IPS-18a (cell line): ENCODE data around the gene TEX36.
"Not testable (repeated sequence)": the region's sequence is repeated elsewhere in the genome, so short reads cannot be mapped to it uniquely, and the experiment has no call there.

Experiments used
- H3K27ac ChIP-seq: one replicate; pipeline ENCODE4 v1.5.1; 2013; ENCODE audit warnings: low read length
- H3K27me3 ChIP-seq: one replicate; pipeline ENCODE4 v1.6.1; 2013; ENCODE audit warnings: mild to moderate bottlenecking, low read length; ENCODE audit not compliant: control insufficient read depth, insufficient read depth
- H3K36me3 ChIP-seq: one replicate; pipeline ENCODE4 v1.6.1; 2013; ENCODE audit warnings: low read depth, low read length; ENCODE audit not compliant: control insufficient read depth
- H3K4me1 ChIP-seq: one replicate; pipeline ENCODE4 v1.6.1; 2013; ENCODE audit warnings: low read depth, low read length; ENCODE audit not compliant: control insufficient read depth
- H3K4me3 ChIP-seq: one replicate; pipeline ENCODE4 v1.5.1; 2013; ENCODE audit warnings: low read length
- H3K9ac ChIP-seq: one replicate; pipeline ENCODE4 v1.6.1; 2013; ENCODE audit warnings: mild to moderate bottlenecking, low read length, moderate library complexity
- H3K9me3 ChIP-seq: one replicate; pipeline ENCODE4 v1.6.1; 2013; ENCODE audit warnings: low read depth, low read length; ENCODE audit not compliant: control insufficient read depth

Gene TEX36

GRCh38 chr10:125707541-125708468, 24.8 kb upstream of the TEX36 start:
- Histone ChIP-seq H3K9ac (no peak overlapping the region), H3K27me3 (no peaks in the 10 kb centered on the region), H3K36me3 (no peaks in the 10 kb centered on the region), H3K4me3 (no peak overlapping the region), H3K27ac (no peak overlapping the region), H3K9me3 (no peaks in the 10 kb centered on the region), H3K4me1 (no peaks in the 10 kb centered on the region)

DNA sequence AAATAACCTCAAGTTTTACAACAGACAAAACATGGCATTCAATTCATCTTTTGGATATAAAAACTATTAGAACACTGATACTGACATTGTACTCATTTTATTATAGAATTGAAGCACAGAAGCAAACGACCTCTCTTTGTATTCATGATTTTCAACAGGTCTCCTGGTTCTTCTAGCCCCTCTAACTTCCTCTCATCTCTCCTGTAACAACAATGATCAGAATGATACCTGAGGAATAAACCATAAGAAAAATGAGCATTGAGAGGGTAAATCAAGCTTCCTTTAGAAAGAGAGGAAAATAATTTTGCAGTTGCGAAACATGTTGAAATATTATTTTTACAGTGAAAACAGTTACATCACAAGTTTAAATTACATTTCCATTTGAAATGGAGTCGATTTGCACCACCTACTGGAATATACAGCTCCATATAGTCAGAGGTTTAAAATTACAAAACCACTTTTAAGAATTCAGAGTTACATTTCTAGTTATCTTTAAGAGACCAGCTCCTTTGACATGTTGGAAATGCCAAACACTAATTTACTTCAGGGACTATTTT, 17.5 kb upstream of the TEX36 start:
- H3K4me1 ChIP-seq, result no peaks in the 10 kb centered on the region
- H3K27me3 ChIP-seq, result no peaks in the 10 kb centered on the region
- no peak overlapping the region for H3K9ac ChIP-seq
- H3K9me3 ChIP-seq, result no peaks in the 10 kb centered on the region
- no peaks in the 10 kb centered on the region for H3K36me3 ChIP-seq
- no peak overlapping the region for H3K27ac ChIP-seq
- no peak overlapping the region for H3K4me3 ChIP-seq

DNA sequence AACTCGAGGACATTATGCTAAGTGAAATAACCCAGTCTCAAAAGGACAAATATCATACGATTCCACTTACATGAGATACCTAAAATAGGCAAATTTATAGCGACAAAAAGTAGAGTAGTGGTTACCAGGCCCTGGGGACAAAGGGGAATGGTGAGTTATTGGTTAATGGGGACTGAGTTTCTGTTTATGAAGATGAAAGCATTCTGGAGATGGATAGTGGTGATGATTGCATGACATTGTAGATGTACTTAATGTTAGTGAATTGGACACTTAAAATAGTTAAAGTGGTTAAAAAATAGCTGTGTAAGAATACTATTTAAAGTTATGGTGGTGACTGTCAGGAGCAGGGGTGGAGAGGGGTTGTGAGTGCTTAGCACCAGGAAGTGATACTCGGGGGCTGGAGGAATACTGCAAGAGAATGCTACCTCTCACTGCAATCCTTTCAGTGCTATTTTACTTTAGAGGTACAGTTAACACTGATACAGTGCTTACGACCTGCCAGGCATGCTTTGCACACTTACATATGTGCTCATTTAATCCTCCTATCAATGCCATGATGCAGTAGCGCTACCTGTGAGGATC, 16.7 kb upstream of the TEX36 start:
- H3K9ac ChIP-seq, result no peak overlapping the region
- H3K36me3 ChIP-seq, result no peaks in the 10 kb centered on the region
- no peaks in the 10 kb centered on the region for H3K9me3 ChIP-seq
- no peaks in the 10 kb centered on the region for H3K4me1 ChIP-seq
- H3K4me3 ChIP-seq, result no peak overlapping the region
- H3K27me3 ChIP-seq, result no peaks in the 10 kb centered on the region
- no peak overlapping the region for H3K27ac ChIP-seq

GRCh38 chr10:125698481-125698998, 15.6 kb upstream of the TEX36 start:
- H3K9ac ChIP-seq, result no peak overlapping the region
- no peaks in the 10 kb centered on the region for H3K9me3 ChIP-seq
- no peak overlapping the region for H3K27ac ChIP-seq
- H3K4me3 ChIP-seq, result no peak overlapping the region
- H3K27me3 ChIP-seq, result no peaks in the 10 kb centered on the region
- no peaks in the 10 kb centered on the region for H3K4me1 ChIP-seq
- H3K36me3 ChIP-seq, result no peaks in the 10 kb centered on the region

DNA sequence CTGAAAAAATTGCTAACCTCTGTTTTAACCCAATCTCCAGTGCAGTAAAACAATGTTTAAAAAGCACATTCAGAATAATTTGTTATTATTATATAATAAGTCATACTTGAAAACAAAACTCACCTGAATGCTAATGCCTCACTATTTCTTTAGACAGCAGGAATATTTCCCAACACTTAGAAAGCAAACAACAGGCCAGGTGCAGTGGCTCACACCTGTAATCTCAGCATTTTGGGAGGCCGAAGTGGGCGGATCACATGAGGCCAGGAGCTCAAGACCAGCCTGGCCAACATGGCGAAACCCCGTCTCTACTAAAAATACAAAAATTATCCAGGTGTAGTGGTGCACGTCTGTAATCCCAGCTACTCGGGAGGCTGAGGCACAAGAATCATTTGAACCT, 13.9 kb upstream of the TEX36 start:
- not testable (repeated sequence) for H3K4me1 ChIP-seq, H3K4me3 ChIP-seq, H3K27me3 ChIP-seq, H3K36me3 ChIP-seq, H3K9me3 ChIP-seq, H3K9ac ChIP-seq, H3K27ac ChIP-seq

DNA sequence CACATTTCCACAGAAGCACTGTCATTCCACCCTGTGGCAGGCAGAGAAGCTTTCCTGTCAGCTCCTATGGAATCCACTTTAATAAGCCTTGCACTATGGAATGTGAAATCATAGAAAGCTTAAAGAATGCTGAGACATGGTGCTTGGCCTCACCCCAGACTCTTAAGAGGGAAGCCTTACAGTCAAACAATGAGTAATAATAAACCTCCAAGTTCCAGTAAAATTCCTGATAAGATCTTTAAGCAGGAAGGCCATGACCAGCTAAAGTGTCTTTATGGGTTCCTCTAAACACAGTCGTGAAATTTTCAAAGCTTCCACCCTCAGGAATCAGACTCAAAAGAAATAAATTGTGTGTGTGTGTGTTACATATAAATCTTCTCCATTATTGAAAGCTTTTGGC, 11.9 kb upstream of the TEX36 start:
- no peaks in the 10 kb centered on the region for H3K4me1 ChIP-seq
- H3K9me3 ChIP-seq, result no peaks in the 10 kb centered on the region
- H3K9ac ChIP-seq, result no peak overlapping the region
- H3K27me3 ChIP-seq, result no peaks in the 10 kb centered on the region
- no peak overlapping the region for H3K4me3 ChIP-seq
- H3K27ac ChIP-seq, result no peak overlapping the region
- H3K36me3 ChIP-seq, result no peaks in the 10 kb centered on the region

- no peak overlapping the region for H3K4me3 ChIP-seq
- H3K9ac ChIP-seq, result no peak overlapping the region
- H3K27me3 ChIP-seq, result no peaks in the 10 kb centered on the region
- no peaks in the 10 kb centered on the region for H3K9me3 ChIP-seq
- H3K36me3 ChIP-seq, result no peaks in the 10 kb centered on the region
- H3K27ac ChIP-seq, result no peak overlapping the region
- H3K4me1 ChIP-seq, result no peaks in the 10 kb centered on the region
Measured at GRCh38 chr10:125693524-125693847, 10.5 kb upstream of the TEX36 start.

GRCh38 chr10:125692601-125693523, 9.9 kb upstream of the TEX36 start:
- Histone ChIP-seq H3K4me3 (no peak overlapping the region), H3K4me1 (no peaks in the 10 kb centered on the region), H3K9me3 (no peaks in the 10 kb centered on the region), H3K27ac (no peak overlapping the region), H3K9ac (no peak overlapping the region), H3K27me3 (no peaks in the 10 kb centered on the region), H3K36me3 (no peaks in the 10 kb centered on the region)

GRCh38 chr10:125692196-125692595, 9.2 kb upstream of the TEX36 start:
- no peak overlapping the region for H3K9ac ChIP-seq
- no peak overlapping the region for H3K27ac ChIP-seq
- no peaks in the 10 kb centered on the region for H3K27me3 ChIP-seq
- no peaks in the 10 kb centered on the region for H3K4me1 ChIP-seq
- no peak overlapping the region for H3K4me3 ChIP-seq
- H3K36me3 ChIP-seq, result no peaks in the 10 kb centered on the region
- H3K9me3 ChIP-seq, result no peaks in the 10 kb centered on the region

DNA sequence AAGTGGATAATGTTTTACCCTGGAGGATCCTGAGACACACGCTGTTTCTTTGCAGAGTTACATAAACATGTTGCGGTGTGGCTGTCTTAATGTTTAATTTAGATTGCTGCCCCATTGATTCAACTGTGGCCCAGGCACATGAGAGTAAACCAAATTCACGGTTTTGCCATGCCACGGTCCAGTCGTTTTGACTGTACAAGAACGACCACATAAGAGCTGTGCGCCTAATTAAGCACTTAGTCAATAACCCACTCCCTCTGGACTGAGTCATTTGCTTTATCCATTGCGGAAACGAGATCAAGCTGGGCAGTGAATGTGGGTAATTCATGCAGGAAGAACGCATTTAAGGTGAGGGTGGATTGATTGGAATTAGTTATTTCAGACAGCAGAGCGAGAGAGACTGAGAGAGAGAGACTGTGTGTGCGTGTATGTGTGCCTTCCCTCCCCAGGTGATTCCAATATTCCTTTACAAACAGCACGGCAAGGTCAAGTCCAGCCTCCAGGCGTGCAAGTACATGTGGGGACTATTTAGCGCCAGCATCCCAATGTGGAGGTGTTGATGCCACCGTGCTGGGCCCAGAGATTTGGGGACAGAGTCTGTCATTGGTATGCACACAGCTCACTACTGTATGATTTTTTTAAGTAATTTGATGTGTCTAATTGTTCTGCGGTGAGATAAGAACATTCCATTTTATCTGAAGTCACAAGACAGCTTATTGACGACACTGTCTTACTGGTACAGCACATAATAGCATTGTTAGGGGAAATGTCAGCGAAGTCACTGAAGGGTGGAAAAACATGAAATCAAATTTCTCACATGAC, 8.4 kb upstream of the TEX36 start:
- Histone ChIP-seq H3K4me1 (no peaks in the 10 kb centered on the region), H3K9me3 (no peaks in the 10 kb centered on the region), H3K27ac (no peak overlapping the region), H3K4me3 (no peak overlapping the region), H3K9ac (no peak overlapping the region), H3K27me3 (no peaks in the 10 kb centered on the region), H3K36me3 (no peaks in the 10 kb centered on the region)
